NK-92 (cell line): Measurements from ENCODE around the gene RNF169.

Experiments used
- DNase-seq: peaks from one replicate; lab custom pipeline; 2025; ENCODE audit not compliant: unreplicated experiment; lab: John Stamatoyannopoulos, UW

Gene RNF169

GRCh38 chr11:74860743-74861142, 112.1 kb downstream of the RNF169 start:
- no peak for DNase-seq

- DNase-seq: no peak
Measured at GRCh38 chr11:74863410-74863809, 114.8 kb downstream of the RNF169 start.

GRCh38 chr11:74866557-74866956, 117.9 kb downstream of the RNF169 start:
- no peak for DNase-seq

GRCh38 chr11:74870485-74870884, 121.8 kb downstream of the RNF169 start:
- DNase-seq: no peak

- DNase-seq: no peak
Measured at GRCh38 chr11:74871037-74871436, 122.4 kb downstream of the RNF169 start.

- DNase-seq: no peak
Measured at GRCh38 chr11:74877132-74877531, 128.5 kb downstream of the RNF169 start.
